ENCODE data around the gene JSRP1. TPM values are rescaled to one million over a fixed set of nuclear protein-coding genes. Genes with fewer than 3 reads are reported as not detected.

The JSRP1 gene
- total and polyA plus RNA-seq, 2 experiments from 2014 or later, result 2.4 to 3.1 TPM

DNA sequence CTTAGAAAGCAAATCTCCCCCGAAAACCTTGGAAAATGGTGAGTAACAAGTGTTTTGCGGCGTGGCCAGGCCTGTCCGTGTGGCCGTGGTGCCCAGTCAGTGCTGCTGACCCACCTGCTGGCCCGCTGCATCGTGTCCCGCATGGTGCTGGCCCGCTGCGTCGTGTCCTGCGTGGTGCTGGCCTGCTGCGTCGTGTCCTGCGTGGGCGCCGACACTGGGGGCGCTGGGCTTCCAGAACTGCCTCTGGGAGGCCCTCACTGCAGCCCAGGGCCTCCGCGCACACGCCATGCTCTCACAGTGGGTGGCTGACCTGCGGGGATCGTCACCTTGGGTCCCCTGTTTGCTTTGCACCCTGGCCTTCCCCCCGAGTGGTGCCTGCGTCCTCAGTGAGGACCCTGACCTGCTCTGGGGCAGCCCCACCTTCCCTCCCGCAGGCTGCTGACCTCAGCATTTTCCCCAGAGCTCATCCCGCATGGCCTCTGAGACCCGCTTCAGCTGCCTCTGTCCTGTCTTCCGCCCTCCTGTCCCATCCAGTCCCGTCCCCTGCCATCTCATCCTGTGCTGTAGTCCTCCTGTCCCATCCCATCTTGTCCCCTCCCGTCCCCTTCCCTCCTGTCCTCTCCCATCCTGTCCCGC, 30.7 kb downstream of the JSRP1 start (continued):
- TF ChIP-seq, protein P1, sequence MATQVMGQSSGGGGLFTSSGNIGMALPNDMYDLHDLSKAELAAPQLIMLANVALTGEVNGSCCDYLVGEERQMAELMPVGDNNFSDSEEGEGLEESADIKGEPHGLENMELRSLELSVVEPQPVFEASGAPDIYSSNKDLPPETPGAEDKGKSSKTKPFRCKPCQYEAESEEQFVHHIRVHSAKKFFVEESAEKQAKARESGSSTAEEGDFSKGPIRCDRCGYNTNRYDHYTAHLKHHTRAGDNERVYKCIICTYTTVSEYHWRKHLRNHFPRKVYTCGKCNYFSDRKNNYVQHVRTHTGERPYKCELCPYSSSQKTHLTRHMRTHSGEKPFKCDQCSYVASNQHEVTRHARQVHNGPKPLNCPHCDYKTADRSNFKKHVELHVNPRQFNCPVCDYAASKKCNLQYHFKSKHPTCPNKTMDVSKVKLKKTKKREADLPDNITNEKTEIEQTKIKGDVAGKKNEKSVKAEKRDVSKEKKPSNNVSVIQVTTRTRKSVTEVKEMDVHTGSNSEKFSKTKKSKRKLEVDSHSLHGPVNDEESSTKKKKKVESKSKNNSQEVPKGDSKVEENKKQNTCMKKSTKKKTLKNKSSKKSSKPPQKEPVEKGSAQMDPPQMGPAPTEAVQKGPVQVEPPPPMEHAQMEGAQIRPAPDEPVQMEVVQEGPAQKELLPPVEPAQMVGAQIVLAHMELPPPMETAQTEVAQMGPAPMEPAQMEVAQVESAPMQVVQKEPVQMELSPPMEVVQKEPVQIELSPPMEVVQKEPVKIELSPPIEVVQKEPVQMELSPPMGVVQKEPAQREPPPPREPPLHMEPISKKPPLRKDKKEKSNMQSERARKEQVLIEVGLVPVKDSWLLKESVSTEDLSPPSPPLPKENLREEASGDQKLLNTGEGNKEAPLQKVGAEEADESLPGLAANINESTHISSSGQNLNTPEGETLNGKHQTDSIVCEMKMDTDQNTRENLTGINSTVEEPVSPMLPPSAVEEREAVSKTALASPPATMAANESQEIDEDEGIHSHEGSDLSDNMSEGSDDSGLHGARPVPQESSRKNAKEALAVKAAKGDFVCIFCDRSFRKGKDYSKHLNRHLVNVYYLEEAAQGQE (IDR thresholded peaks at IDR 0.05; ENCODE audit: unreplicated experiment), result no peak
- TF ChIP-seq JUNB (IDR thresholded peaks at IDR 0.05; ENCODE audit: unreplicated experiment), result no peak

DNA sequence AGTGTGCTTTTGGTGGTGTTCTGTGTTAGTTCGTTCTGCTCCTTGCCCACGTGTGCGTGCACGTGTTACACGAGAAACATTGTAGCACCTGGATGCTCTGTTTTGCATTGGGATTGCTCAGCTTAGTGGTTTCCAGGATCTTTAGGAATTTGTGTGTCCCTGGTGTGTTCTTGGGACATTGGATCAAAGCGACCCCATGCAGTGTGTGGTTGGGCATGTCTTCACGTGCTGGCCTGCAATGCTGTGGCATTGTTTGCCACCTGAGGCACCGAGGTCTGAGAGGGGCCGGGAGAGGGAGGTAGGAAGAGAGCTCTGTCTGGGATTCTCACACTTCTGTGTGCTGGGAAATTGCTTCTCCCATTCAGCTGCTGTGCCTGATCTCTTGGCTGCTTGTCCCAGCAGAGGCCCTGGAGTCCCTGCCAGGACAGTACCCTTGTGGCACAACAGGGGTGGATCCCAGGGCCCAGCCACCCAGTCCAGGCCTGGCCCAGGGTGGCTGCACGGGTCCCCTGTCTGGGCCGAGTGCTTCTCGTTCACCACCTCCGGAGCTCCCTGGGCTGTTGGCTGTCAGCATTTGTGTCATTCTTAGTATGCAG, 31.4 kb downstream of the JSRP1 start:
- Mint-ChIP-seq H3K9me3 (no peaks in the 10 kb centered on the region), H3K4me1 (no peaks in the 10 kb centered on the region), H3K27me3 (ENCODE audit: insufficient read depth, low read depth, poor library complexity) (peaks cover 7% of the 10 kb centered on the region), H3K27ac (peak overlapping the region; percentile 87), H3K4me3 (no peak overlapping the region), H3K36me3 (ENCODE audit: low read depth) (peaks cover 32% of the 10 kb centered on the region)
- Histone ChIP-seq H4K20me1 (replicated peaks; ENCODE audit: insufficient read depth) (peaks cover 4% of the 10 kb centered on the region; the same call in 1 of the 2 replicates), H3K79me2 (replicated peaks; ENCODE audit: insufficient read depth) (no peaks in the 10 kb centered on the region), H3F3A (replicated peaks; ENCODE audit: low read depth) (0 out of 2 replicates have a peak, but pooled peaks cover 4% of the 10 kb centered on the region), H3K36me3 (ENCODE audit: insufficient read depth) (no peaks in the 10 kb centered on the region; the same call in 1 of the 2 replicates), H3K4me1 (ENCODE audit: insufficient read depth) (no peaks in the 10 kb centered on the region), H3K4me2 (no peak overlapping the region), H3K27ac (ENCODE audit: low read depth) (peak overlapping the region; percentile 78), H2AFZ (no peak overlapping the region), H3K9me2 (ENCODE audit: insufficient read depth) (no peaks in the 10 kb centered on the region), H3K4me3 (no peak overlapping the region), H3K27me3 (ENCODE audit: insufficient read depth) (no peaks in the 10 kb centered on the region)
- ATAC-seq (no peak), DNase-seq (ENCODE audit: low spot score) (no peak)
- TF ChIP-seq, protein P1 (IDR thresholded peaks at IDR 0.05; ENCODE audit: unreplicated experiment), result no peak
- TF ChIP-seq, protein P2, sequence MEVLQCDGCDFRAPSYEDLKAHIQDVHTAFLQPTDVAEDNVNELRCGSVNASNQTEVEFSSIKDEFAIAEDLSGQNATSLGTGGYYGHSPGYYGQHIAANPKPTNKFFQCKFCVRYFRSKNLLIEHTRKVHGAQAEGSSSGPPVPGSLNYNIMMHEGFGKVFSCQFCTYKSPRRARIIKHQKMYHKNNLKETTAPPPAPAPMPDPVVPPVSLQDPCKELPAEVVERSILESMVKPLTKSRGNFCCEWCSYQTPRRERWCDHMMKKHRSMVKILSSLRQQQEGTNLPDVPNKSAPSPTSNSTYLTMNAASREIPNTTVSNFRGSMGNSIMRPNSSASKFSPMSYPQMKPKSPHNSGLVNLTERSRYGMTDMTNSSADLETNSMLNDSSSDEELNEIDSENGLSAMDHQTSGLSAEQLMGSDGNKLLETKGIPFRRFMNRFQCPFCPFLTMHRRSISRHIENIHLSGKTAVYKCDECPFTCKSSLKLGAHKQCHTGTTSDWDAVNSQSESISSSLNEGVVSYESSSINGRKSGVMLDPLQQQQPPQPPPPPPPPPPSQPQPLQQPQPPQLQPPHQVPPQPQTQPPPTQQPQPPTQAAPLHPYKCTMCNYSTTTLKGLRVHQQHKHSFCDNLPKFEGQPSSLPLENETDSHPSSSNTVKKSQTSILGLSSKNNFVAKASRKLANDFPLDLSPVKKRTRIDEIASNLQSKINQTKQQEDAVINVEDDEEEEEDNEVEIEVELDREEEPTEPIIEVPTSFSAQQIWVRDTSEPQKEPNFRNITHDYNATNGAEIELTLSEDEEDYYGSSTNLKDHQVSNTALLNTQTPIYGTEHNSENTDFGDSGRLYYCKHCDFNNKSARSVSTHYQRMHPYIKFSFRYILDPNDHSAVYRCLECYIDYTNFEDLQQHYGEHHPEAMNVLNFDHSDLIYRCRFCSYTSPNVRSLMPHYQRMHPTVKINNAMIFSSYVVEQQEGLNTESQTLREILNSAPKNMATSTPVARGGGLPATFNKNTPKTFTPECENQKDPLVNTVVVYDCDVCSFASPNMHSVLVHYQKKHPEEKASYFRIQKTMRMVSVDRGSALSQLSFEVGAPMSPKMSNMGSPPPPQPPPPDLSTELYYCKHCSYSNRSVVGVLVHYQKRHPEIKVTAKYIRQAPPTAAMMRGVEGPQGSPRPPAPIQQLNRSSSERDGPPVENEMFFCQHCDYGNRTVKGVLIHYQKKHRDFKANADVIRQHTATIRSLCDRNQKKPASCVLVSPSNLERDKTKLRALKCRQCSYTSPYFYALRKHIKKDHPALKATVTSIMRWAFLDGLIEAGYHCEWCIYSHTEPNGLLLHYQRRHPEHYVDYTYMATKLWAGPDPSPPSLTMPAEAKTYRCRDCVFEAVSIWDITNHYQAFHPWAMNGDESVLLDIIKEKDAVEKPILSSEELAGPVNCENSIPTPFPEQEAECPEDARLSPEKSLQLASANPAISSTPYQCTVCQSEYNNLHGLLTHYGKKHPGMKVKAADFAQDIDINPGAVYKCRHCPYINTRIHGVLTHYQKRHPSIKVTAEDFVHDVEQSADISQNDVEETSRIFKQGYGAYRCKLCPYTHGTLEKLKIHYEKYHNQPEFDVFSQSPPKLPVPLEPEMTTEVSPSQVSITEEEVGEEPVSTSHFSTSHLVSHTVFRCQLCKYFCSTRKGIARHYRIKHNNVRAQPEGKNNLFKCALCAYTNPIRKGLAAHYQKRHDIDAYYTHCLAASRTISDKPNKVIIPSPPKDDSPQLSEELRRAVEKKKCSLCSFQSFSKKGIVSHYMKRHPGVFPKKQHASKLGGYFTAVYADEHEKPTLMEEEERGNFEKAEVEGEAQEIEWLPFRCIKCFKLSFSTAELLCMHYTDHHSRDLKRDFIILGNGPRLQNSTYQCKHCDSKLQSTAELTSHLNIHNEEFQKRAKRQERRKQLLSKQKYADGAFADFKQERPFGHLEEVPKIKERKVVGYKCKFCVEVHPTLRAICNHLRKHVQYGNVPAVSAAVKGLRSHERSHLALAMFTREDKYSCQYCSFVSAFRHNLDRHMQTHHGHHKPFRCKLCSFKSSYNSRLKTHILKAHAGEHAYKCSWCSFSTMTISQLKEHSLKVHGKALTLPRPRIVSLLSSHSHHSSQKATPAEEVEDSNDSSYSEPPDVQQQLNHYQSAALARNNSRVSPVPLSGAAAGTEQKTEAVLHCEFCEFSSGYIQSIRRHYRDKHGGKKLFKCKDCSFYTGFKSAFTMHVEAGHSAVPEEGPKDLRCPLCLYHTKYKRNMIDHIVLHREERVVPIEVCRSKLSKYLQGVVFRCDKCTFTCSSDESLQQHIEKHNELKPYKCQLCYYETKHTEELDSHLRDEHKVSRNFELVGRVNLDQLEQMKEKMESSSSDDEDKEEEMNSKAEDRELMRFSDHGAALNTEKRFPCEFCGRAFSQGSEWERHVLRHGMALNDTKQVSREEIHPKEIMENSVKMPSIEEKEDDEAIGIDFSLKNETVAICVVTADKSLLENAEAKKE (CRISPR knock-in tag; IDR thresholded peaks at IDR 0.05), result no peak
- no peak for TF ChIP-seq JUNB (IDR thresholded peaks at IDR 0.05; ENCODE audit: unreplicated experiment)
- no peak for TF ChIP-seq EZH2 (IDR thresholded peaks at IDR 0.05; ENCODE audit: low read depth, unreplicated experiment)
- TF ChIP-seq POLR2AphosphoS5 (IDR thresholded peaks at IDR 0.05; ENCODE audit: low read depth), result no peak
- TF ChIP-seq, protein P3, sequence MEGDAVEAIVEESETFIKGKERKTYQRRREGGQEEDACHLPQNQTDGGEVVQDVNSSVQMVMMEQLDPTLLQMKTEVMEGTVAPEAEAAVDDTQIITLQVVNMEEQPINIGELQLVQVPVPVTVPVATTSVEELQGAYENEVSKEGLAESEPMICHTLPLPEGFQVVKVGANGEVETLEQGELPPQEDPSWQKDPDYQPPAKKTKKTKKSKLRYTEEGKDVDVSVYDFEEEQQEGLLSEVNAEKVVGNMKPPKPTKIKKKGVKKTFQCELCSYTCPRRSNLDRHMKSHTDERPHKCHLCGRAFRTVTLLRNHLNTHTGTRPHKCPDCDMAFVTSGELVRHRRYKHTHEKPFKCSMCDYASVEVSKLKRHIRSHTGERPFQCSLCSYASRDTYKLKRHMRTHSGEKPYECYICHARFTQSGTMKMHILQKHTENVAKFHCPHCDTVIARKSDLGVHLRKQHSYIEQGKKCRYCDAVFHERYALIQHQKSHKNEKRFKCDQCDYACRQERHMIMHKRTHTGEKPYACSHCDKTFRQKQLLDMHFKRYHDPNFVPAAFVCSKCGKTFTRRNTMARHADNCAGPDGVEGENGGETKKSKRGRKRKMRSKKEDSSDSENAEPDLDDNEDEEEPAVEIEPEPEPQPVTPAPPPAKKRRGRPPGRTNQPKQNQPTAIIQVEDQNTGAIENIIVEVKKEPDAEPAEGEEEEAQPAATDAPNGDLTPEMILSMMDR (conservative IDR thresholded peaks at IDR 0.05; ENCODE audit: low read depth in 2 of 2), result no peak
- TF ChIP-seq NANOG (IDR thresholded peaks at IDR 0.05; ENCODE audit: borderline replicate concordance), result no peak
- no peak for TF ChIP-seq CREB1 (CRISPR knock-in tag; IDR thresholded peaks at IDR 0.05; ENCODE audit: low read depth)

Measured in GM23338 (cell line).